Measurements from ENCODE around the gene KIAA1549.

The KIAA1549 gene

GRCh38 chr7:138825049-138825721 lies 156.0 kb downstream of the KIAA1549 start:
- TF ChIP-seq CTCF (IDR thresholded peaks at IDR 0.05; ENCODE audit: control insufficient read depth, insufficient read depth, low read depth, low read length, missing control alignments) = no peak
- no peak for DNase-seq (ENCODE audit: low read depth)
- H3K4me3 ChIP-seq (ENCODE audit: control insufficient read depth, low read depth, low read length) = no peak overlapping the region

- no peak for DNase-seq (ENCODE audit: low read depth)
- H3K4me3 ChIP-seq (ENCODE audit: control insufficient read depth, low read depth, low read length) = no peak overlapping the region
- no peak for TF ChIP-seq CTCF (IDR thresholded peaks at IDR 0.05; ENCODE audit: control insufficient read depth, insufficient read depth, low read depth, low read length, missing control alignments)
These were observed 158.2 kb downstream of the KIAA1549 start for GRCh38 chr7:138822867-138823535.

GRCh38 chr7:138821912-138822311 lies 159.3 kb downstream of the KIAA1549 start:
- no peak overlapping the region for H3K4me3 ChIP-seq (ENCODE audit: control insufficient read depth, low read depth, low read length)
- TF ChIP-seq CTCF (IDR thresholded peaks at IDR 0.05; ENCODE audit: control insufficient read depth, insufficient read depth, low read depth, low read length, missing control alignments) = no peak
- no peak for DNase-seq (ENCODE audit: low read depth)

GRCh38 chr7:138819625-138820024 lies 161.6 kb downstream of the KIAA1549 start:
- DNase-seq (ENCODE audit: low read depth) = no peak

GRCh38 chr7:138816650-138817049 lies 164.5 kb downstream of the KIAA1549 start:
- no peak overlapping the region for H3K4me3 ChIP-seq (ENCODE audit: control insufficient read depth, low read depth, low read length)
- TF ChIP-seq CTCF (IDR thresholded peaks at IDR 0.05; ENCODE audit: control insufficient read depth, insufficient read depth, low read depth, low read length, missing control alignments) = no peak
- DNase-seq (ENCODE audit: low read depth) = no peak

More at GRCh38 chr7:138819625-138820024, 161.6 kb downstream of the KIAA1549 start:
- TF ChIP-seq CTCF (IDR thresholded peaks at IDR 0.05; ENCODE audit: control insufficient read depth, insufficient read depth, low read depth, low read length, missing control alignments) = no peak
- no peak overlapping the region for H3K4me3 ChIP-seq (ENCODE audit: control insufficient read depth, low read depth, low read length)

- no peak for DNase-seq (ENCODE audit: low read depth)
- H3K4me3 ChIP-seq (ENCODE audit: control insufficient read depth, low read depth, low read length) = no peak overlapping the region
- TF ChIP-seq CTCF (IDR thresholded peaks at IDR 0.05; ENCODE audit: control insufficient read depth, insufficient read depth, low read depth, low read length, missing control alignments) = no peak
These were observed 166.3 kb downstream of the KIAA1549 start for GRCh38 chr7:138814816-138815332.

All from AG09309 (cell line).